GM12891 (cell line): Measurements from ENCODE around the gene ADGRF1.

ENCODE experiments used
- POLR2A ChIP-seq: IDR thresholded peaks from 2 replicates; pipeline ENCODE4 v1.6.1; 2011; ENCODE audit warnings: low read depth, low read length, control low read depth
- POU2F2 ChIP-seq: IDR thresholded peaks from 2 replicates; pipeline ENCODE4 v1.6.1; 2011; ENCODE audit warnings: low read depth, mild to moderate bottlenecking, control low read depth, low read length, moderate library complexity

DNA sequence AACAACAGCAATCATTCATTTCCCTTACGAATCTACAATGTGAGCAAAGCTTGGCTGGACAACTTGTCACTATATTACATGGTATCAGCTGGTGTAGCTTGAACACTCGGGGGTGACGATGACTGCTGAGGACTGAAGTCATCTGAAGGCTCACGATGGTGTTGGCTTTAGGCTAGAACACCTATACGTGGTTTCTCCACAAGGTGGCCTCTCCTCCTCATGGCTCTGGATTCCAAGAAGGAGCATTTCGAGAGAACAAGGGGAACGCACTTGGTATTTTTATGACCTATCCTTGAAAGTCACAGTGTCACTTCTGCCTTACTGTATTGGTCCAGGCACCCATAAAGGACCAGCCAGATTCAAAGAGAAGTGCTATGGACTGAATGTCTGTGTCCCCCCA is 37.5 kb upstream of the ADGRF1 start:
- TF ChIP-seq POLR2A (no peak), POU2F2 (no peak)
